ENCODE results near the gene KDELR3.
A peak's percentile ranks its signal among the peaks of the same experiment; 100 is the strongest.

KDELR3 gene

DNA sequence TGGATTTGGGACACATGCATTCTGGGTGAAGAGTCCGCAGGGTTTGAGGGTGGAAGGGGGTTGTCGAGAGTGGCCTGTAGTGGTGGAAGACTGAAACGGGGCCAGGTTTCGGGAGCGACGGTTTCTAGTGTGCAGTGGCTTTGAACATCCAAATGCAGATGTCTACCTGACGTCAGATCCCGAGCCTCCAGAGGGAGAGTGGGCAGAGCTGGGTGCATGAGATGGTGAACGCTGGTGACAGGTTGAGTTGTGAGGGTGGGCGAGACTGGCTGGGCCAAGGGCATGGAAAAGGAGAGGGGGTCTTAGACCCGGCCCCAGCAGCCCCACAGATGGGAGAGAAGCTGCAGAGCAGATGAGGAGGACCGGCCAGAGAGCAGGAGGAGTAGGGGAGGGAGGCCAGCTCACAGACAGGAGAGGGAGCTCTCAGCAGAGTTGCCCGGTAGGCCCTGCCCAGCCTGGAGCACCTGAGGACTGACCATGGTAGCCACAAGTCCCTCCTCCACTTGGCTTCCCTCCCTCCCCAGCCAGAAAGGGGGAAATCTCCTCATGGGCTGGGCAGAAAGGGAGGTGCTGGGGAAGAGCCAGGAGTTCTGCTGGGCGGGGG, 27.0 kb upstream of the KDELR3 start:
- DNase-seq: no peak

DNA sequence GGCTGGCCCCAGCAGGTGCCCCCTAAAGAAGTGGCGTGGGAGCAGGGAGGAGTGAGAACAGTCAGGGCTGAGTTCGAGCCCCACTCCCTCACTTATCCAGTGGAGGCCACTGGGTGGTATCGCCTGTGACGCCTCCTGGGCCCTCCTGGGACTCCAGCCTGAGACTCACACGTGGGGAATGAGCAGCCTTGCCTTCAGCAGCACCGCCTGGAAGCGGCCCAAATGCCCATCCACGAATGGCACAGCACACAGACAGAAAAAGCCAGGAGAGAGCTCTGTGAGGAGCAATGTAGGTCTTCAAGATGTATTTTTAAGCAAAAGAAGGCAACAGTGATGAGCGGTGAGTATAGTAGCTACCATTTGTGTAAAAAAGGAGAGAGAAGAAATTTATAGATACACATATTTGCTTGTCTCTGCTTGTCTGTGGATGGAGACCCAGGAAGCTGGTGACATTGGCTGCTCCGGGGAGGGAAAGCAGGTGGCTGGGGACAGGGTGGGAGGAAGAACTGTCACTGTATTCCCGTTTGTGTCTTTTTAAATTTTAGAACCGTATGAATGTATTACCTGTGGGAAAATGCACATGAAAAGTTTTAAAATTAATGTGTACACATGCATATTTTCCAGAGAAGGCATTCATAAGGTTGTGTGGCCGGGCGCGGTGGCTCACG, 26.1 kb upstream of the KDELR3 start:
- DNase-seq: no peak

DNA sequence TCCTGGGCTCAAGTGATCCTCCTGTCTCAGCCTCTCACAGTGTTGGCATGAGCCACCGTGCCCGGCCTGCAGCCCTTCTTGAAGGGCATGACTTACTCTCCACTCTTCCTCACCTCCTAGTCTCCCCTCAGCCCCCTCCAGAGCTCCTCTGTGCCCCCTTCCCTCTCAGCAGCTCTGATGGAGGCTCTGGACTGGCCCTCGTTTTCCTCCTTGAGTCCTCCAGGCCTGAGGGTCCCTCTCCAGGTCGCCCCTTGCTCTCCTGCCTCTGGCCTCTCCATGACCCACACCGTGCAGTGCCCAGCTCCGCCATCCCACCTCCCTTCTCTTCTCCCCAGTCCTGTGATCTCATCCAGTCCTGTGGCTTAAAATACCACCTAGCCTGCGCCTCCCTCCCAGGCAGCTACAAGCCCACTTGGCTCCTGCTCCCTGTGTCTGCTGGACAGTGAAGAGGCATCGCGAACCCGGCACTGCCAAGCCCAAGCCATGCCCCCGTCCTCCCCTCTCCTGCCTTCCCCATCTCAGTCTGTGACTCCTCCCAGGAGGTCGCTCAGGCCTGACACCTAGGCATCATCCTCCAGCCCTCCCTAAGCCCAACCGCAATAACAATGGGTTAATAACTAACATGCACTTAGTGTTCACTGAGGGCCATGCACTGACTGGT, 24.8 kb upstream of the KDELR3 start:
- no peak for DNase-seq

DNA sequence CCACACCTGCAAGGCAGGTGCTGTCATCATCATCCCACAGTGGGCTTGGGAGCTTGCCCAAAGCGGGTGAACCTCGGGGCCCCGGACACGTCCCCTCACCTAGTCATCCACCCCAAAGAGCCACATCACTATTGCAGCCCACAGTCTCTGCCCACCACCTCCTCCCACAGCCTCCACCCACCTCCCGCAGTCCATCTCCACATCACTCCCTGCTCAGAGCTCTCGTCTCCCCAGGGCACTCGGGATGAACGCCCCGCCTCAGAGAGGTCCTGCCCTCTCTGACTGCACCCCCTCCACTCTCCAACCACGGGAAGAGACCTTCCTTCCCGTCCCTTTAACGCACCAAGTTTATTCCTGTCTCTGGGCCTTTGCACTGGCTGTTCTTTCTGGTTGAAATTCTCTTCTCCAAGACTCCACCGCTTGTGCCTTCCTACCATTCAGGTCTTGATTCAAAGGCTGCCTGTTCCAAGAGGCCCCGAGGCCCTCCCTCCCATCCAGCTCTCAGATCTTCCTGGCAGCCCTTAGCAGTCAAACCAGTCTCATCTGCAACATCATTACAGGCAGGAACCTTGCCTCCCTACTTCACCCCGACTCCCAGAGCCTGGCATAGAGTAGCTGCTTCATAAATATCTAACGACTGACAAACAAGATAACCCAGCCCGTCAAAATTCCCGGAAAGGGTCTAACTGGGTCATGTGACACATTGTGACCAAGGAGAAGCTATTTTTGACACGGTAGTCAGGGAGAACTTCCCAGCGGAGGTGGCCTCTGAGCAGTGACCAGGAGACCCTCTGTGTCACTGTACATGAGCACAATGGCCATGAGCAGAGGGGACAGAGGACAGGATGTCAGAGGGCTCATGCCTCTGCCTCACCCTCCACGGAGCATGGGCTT, 24.0 kb upstream of the KDELR3 start:
- DNase-seq: no peak

DNA sequence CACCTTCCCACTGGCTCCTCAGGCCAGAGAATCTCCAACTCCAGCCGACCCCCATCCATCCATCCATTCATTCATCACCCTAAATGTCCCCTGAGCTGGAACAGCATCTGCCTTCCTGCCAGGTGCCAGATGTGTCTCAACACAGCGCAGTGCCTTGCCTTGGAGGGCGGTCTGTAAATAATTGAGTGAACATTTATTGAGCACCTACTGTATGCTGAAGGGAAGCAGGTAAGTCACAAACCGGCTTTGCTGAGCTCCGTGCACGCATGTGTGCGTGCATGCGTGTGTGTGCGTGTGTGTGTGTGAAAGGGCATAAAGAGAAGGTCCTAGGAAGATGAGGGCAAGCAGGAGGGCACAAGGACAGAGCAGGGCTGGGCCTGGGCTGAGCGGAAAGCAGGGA, 23.1 kb upstream of the KDELR3 start:
- no peak for DNase-seq

DNA sequence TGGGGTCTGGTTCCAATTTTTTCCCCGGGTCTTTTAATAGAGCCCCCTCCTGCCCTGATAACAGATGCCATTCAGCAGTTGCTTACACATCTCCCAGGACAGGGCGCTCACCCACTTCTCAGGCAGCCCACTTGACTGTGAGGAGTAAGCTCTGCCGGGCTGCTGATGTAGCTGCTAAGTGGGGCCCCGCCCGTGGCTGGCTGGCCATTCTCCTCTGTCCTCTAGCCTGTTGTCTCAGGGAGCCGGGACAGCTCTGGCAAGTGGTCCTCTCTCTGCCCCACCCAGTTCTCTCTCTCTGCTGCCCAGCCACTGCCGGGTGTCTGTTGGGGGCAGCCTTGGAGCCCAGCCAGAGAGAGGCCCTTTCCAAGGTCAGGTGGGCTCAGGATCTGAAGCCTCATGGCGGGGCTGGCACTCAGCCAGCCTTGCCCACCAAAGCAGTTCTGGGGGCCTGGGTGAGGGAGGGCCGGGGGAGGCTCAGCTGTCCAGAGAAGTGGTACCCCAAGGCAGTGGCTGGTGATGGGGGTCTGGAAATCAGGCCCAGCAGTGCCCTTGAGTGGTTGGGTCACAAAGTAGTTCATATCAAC, 21.8 kb upstream of the KDELR3 start:
- DNase-seq: no peak

DNA sequence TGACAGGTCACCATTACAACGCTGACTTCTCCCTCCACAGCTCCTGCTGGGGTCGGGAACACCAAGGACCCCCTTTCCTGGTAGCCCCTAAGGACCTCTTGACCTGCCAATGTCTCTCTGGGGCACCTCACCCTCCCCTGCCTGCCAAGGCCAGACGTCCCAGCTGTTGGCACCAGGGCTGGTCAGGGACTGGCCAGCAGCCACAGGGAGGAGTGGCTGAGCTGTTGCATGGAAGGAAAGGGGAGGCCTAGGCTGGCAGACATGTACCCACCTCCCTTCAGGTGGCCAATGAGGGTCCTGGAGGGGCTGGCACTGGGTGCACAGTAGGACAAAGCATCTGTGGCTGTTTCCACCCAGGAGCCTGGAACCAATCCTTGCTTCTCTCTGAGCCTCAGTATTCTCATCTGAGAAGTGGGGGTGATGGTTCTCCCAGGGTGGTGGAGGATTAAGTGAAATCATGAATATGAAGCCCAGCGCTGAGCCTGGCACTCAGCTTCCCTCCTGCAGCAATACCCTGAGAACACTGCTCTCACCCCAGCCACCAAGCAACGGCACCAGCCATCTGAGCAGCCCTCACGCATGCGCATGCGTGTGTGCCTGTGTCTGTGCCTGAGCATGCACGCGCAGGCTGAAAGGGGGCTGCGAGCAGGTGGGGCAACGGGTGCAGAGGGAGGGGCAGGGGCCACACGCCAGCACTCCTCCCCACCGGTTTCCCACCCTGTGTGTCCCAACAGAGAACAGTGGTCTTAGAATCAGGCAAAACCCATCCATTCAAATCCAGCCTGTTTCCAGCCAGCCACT, 18.8 kb upstream of the KDELR3 start:
- DNase-seq: no peak

DNA sequence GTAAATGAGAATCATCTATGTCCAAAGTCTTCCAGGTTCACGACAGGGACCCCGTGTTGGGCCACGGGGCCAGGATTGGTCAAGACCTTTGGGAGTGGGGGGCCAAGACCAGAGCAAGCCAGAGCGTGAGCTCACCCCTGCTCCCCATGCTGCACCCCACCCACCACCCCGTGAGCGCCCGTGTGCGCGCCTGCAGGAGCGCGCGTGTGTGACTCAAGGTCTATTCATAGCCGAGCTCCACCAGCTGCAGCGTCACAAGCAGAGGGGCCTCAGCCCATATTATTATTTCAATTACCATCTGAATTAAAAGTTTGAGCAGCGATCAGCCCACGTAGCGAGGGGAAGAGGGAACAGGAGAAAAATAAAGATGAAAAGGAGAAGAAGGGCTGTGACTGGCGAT, 18.1 kb upstream of the KDELR3 start:
- no peak for DNase-seq

DNA sequence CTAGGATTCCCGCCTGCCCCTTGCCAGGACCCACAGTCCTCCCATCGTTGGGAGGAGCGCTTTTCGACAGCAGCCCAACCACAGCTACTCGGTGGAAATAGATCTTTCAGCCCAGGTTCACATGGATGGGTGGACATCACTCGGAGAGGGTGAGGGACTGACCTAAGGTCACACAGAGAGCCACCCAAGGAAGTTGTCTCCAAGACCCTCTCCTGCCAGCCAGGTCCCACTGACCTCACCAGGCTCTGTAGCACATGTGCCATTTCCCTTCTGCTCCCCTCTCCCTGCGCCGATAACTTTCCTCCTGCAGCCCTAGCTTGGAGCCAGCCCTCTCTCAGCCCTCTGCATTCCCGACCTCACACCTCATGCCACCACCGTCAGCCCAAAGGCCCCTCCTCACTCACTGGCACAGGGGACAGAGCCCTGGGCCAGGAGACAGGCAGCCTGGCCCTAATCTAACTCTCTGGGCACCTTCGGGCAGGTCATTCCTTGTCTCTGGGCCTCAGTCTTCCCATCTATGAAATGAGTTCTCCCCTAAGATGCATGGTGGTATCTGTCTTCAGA, 17.6 kb upstream of the KDELR3 start:
- no peak for DNase-seq

DNA sequence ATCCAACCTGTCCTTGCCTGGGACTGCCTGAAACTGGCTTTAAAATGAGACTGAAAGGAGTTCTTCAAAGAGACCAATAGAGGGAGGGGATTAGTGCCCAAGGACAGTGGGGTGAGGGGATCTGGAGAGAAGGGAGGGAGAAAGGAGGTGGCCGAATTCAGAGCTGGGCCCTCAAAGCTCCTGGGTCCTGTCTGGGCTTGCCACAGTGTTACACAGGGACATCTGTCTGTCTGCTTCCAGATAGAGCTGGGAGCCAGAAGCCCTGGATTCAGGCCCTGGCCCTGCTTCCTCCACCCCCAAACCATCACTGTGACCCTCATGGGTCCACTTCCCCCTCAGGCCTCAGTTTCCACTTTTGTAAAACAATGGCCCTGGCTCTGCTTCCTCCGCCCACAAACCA, 16.5 kb upstream of the KDELR3 start:
- no peak for DNase-seq

DNA sequence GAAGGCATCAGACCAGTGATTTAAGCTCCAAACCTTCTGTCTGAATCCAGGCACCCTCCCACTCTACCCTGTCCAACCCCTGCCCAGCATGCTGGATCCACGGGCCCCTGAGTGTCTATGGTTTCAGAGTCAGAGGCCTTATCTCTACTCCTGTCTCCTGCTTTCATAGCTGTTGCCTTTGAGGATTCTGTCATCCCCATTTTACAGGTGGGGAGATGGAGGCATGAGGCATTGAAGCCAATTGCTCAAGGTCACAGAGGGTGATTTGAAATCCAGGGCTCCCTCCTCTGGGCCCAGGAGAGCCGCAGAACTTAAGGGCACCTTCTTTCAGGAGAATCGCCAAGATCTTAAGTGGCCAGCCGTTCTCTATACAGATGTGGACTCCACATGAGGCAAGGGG, 16.0 kb upstream of the KDELR3 start:
- DNase-seq: no peak

DNA sequence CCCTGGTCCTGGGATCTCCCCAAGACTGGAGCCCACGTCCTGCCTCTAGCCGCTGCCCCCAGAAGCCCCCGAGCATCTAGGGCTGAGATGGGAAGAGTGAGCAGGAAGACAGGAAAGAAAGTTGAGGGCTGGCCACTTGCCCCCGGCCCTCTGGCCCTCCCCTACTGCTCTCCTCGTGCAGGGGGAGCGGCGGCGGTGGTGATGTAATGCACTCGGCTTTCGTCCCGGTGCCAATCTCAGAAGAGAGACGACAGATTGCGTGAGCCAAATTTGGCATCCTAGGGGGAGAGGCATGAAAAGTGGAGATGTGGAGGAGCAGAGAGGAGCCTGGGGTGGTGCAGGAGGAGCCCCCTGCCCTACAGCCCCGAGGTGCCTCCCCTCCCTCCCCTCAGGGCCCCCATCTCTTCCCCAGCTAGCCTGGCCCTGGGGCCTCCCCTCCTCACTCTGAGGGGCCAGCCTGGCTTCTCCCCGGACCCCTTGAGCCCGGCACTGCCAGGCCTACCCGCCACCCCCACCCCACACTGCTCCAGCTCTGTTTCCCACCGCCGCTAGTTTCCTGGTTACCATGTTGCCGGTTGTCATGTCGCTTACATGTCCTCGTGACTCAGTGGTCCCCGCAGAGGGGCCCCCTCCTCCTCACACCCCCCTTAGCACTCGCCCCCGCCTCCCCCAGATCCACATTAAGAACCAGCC, 15.4 kb upstream of the KDELR3 start:
- peak; percentile 36 for DNase-seq

DNA sequence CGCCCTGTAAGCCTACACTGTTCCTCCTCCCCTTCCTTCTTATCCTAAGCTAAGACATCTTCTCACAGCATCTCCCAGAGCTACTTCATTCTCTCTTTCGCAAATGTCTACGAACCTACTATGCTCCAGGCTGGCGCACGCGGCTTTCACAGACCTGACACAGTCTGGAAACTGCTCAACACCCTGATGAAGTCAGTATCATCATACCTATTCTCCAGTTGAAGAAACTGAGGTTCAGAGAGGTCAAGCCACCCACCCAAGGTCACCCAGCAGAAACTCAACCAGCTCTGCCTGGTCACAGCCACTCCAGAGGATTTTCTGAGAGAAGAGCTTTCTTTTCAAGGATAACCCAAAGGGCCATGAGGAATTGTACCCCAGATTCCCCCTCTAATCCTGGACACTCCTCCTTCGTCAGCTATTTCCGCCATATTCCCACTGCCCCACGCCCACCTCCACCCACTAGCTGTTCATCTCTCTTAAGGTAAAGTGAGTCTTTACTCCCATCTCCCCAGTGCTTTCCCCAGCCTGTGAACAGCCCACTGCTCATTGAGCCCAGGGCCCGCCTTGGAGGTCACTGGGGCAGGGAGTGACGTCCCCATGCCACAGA, 14.7 kb upstream of the KDELR3 start:
- no peak for DNase-seq

DNA sequence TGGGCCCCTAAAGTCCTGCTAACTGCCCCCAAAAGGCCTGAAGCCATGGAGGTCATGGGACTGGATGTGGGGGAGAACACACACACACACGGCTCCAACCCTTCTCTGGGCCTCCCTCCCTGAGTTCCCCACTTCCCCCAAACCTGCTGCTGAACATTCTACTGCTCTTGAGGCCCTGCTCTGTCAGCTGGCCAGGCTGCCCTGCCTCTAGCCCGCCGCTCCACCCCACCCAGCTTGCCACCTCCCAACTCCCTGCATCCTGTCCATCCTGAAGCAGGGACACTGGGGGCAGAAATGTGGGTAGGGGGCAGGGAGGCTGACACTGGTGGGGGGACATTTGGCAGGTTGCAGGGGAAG, 13.9 kb upstream of the KDELR3 start:
- DNase-seq: no peak

DNA sequence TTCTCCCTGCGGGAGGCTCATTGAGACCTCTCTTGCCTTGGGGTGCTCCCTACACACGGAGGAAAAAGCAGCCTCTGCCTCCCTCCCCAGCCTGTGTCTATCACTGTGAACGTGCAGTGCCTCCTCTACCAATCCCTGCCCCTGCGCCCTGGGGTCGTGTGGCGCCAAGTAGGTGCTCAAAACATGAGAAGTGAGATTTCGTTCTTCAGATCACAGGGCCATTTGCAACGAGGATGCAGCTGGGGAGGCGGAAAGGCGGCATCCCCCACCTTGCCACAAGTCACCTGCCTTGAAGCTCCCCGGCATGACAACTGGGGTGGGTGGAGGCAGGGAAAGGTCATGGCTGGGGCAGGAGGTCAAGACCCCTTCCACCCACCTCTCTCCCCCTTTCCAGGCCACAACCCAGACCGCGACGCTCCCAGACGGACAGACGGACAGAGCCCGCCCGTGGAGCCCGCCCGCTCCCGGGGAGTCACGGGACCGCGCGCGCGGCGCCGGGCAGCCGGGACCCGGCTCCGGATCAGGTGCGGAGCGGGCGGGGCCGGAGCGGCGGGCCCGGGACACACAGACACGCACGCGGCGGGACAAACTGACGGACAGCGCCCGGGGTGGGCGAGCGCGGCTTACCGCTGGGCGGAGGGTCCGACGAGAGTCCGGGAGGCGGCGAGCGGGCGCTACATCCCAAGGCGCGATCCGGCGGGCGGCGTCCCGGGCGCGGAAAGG, 13.4 kb upstream of the KDELR3 start:
- DNase-seq: no peak

DNA sequence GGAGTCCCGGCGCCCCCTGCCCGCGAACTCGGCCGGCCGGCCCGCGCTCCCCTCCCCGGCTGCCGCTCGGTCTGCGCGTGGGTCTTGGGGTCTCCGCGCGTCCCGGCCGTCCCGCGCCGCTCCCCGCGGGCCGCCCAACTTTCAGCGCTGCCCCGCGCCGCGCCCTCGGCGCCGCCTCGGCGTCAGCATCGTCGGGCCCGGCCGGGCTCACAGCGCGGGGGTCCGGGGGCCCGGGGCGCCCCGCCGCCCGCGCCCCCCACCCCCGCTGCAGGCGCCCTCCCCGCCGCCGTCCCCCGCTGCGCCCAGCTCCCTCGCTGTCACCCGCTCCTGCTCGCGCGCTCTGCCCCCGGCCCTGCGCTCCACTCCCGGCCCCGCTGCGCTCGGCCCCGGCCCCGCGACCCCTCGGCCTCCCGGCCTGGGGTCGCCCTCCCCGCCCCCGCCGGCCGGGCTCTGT, 12.8 kb upstream of the KDELR3 start, which contains the start of gene KCNJ4:
TSS of gene KCNJ4 (minus strand) at position 124 of the 454 bp plus-strand sequence. CDS start 27,067 bp downstream, outside the sequence.
- no peak for DNase-seq

DNA sequence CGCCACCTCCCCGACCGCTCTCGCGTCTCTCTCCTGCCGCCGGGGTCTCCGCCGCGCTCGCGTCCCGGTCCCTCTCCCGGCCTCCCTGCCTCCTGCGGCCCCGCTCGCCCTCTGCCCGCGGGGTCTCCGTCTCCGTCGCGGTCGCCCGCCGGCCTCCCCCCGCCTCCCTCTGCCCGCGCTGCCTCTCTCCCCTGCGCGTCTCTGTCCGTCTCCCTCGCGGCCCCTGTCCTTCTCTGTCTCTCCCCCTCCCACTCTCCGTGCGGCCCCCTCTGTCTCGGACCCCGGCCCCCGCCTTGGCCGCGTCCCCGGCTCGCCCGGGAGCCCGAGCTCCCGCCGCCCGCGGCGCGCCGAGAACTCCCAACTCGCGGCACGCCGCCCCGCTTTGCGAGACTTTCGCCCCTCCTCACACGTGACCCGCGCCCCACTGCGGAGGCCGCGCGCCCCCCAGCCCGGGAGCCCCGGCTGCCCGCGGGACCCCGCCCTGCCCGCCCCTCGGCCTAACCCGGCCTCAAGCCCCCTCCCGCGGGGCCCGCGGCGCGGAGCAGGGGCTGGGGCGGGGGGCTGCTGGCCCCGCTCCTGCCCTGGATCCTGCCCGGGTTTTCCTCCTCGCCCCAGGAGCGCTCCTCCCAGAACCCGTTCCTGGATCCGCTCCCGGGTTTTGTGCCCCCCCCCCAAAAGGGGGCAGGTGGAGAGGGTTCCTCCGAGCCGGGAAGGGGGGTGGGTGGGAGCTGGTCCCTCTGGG, 12.2 kb upstream of the KDELR3 start:
- DNase-seq: no peak

DNA sequence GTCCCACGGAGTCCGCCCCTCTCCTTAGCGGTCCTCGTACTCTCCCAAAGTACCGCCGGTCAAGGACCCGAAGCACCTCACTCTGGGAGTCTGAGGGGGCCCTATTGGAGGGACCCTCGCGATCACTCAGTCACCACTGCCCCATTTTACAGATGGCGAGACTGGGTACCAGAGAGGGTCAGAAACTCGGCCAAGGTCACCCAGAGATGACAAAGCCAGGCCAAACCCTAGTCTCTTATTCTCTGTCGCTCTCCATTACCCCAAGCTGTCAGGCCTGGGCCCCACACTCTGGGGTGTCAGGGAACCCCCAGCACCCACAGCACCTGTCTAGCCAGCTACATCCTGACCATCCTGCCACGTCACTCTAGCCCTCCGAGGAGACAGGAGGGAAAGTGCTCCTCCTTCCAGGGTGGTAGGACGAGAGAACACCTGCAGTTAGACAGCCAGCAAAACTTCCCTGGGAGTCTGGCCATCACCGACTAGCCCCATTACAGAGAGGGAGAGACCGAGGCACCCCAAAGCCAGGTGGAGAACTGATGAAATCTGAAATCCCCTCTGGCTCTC, 11.5 kb upstream of the KDELR3 start:
- no peak for DNase-seq

Measured in fibroblast of upper back skin (primary cell).